ENCODE data around the gene ATP5PO.
A peak's percentile ranks its signal among the peaks of the same experiment; 100 is the strongest.

Gene ATP5PO

DNA sequence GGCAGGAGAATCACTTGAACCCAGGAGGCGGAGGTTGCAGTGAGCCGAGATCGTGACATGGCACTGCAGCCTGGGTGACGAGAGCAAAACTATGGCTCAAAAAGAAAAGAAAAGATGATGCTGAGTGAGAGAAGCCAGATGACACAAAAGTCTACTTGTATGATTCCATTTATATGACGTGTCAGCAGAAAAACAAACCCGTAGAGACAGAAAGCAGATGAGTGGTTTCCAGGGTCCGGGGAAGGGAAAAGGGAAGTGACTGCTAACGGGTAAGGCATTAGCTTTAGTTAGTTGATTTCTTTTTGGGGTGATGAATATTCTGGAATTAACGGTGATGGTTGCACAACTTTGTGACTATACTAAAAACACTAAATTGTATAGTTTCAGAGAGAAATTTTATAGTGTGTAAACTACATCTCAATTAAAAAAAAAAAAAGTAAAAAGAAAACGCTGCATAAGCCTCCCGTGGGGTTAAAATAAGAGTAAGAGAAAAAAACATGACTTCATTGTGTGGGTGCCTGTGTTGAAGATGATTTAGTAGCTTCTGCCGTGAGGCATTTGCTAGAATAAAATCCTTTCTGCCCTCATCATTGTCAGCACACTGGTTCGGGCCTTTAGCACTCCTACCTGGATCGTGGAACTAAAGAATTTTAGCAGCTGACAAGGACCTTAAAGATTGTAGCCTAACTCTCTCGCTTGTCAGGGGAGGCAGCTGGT, 24.7 kb upstream of the ATP5PO start:
- TF ChIP-seq, protein P1, sequence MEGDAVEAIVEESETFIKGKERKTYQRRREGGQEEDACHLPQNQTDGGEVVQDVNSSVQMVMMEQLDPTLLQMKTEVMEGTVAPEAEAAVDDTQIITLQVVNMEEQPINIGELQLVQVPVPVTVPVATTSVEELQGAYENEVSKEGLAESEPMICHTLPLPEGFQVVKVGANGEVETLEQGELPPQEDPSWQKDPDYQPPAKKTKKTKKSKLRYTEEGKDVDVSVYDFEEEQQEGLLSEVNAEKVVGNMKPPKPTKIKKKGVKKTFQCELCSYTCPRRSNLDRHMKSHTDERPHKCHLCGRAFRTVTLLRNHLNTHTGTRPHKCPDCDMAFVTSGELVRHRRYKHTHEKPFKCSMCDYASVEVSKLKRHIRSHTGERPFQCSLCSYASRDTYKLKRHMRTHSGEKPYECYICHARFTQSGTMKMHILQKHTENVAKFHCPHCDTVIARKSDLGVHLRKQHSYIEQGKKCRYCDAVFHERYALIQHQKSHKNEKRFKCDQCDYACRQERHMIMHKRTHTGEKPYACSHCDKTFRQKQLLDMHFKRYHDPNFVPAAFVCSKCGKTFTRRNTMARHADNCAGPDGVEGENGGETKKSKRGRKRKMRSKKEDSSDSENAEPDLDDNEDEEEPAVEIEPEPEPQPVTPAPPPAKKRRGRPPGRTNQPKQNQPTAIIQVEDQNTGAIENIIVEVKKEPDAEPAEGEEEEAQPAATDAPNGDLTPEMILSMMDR (conservative IDR thresholded peaks at IDR 0.05; ENCODE audit: low read depth, low read length): no peak
- H3K4me3 ChIP-seq (ENCODE audit: low read depth, low read length): no peak overlapping the region
- no peak for DNase-seq (ENCODE audit: low read depth)

DNA sequence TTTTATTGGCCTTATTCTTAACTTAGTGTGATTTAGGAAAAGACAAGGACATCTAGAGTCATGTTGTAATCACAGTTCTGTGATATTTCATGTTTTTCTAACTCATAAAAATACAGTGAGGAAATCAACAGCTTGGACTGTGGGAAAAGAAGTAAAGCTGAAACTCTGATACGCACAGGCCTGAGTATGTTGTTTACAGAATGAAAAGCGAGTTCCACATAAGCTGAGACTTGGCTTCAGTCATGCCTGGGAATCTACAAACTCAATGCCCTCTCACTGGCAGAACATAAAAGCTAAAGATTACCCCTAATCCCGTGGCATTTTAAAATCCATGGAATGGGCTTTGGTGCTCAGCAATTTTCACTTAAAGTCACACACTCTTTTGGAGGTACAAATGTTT, 23.6 kb upstream of the ATP5PO start:
- peak; percentile 45 for DNase-seq (ENCODE audit: low read depth)
- no peak overlapping the region for H3K4me3 ChIP-seq (ENCODE audit: low read depth, low read length)
- TF ChIP-seq, protein P1 (conservative IDR thresholded peaks at IDR 0.05; ENCODE audit: low read depth, low read length): no peak

DNA sequence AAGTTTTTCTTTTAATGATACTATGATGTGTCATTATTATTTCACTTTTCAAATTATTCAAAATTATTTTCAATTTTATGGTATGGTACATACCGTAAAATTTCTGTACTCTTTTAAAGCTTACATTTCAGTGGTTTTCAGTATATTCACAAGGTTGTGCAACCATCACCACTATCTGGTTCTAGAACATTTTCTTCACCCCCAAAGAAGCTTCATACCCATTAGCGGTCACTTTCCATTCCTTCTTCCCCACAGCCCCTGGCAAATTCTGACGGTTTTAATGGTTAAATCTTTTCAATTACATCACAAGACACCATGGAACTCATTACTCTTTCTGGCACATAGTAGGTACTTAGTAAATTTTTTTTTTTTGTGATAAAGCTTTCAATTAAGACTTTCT, 22.8 kb upstream of the ATP5PO start:
- H3K4me3 ChIP-seq (ENCODE audit: low read depth, low read length): no peak overlapping the region
- TF ChIP-seq, protein P1 (conservative IDR thresholded peaks at IDR 0.05; ENCODE audit: low read depth, low read length): no peak
- no peak for DNase-seq (ENCODE audit: low read depth)

DNA sequence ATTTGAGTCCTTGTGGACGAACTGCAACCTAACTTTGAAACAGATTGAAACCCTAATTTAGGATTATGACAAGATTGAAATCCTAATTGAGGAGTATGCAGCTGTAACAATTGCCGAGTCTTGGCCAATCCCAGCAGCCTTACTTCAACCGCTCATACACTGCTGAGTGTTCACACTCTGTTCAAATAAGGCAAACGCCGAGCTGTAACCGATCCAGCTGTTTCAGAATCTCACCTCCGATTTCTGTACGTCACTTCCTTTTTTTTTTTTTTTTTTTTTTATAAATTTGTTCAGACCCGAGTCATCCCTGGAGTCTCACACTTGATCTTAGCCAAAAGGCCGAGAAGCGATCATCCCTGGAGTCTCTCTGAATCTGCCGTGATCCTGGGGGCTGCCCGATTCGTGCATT, 22.3 kb upstream of the ATP5PO start:
- no peak for DNase-seq (ENCODE audit: low read depth)
- H3K4me3 ChIP-seq (ENCODE audit: low read depth, low read length): no peak overlapping the region
- TF ChIP-seq, protein P1 (conservative IDR thresholded peaks at IDR 0.05; ENCODE audit: low read depth, low read length): no peak

DNA sequence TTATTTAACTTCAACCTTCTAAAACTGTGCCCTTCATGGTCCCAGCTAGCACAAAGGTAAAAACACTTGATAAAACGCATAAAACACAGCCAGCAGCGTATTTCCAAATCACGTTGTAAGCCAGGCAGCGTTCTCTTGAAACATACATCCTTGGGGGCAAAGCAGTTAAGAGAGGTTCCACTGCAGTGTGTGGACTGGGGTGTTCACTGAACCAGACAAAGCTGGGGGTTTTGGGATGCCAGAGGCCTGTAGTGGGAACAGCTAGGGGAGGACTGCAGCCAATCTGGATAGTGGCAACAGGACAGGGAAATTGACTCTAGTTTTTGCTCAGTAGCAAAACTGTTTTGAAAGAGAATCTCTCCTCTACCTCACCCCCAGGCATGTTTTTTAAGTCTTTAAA, 21.5 kb upstream of the ATP5PO start:
- DNase-seq (ENCODE audit: low read depth): no peak
- TF ChIP-seq, protein P1 (conservative IDR thresholded peaks at IDR 0.05; ENCODE audit: low read depth, low read length): no peak
- no peak overlapping the region for H3K4me3 ChIP-seq (ENCODE audit: low read depth, low read length)

DNA sequence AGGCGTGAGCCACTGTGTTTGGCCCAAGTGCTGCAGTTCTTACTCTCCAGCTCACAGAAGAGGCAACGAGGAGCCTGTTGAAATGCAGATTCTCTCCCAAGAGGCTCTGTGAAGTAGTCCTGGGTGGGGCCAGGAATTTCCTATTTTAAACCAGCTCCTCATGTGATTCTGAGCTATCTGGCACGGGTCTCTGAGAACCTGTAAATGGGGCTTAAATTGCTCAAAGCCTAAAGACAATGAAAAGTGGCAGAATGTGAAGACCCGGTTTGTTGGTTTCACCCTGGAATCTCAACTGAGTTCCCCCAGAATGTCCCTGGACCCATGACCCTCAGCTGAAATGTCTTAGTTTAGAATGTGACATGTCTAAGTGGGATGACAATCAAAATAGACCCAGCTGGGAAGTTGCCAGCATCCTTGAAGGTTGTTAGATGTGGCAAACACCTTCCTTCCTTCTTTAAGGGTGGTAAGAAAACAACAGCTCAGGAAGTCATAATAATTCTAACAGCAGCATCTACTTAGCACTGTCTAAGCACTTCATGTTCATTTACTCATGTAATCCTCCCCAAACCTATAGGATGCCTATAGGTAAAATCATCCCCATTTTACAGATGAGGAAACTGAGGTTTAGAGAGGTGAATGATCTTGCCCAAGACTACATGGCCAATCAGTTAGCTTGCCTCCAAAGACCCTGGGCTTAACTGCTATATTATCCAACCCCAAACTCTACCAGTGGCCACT, 20.9 kb upstream of the ATP5PO start:
- DNase-seq (ENCODE audit: low read depth): no peak
- H3K4me3 ChIP-seq (ENCODE audit: low read depth, low read length): no peak overlapping the region
- TF ChIP-seq, protein P1 (conservative IDR thresholded peaks at IDR 0.05; ENCODE audit: low read depth, low read length): no peak

All from choroid plexus epithelial cell (primary cell).